NB4 (cell line): ENCODE measurements around the gene CAPN8.

ENCODE experiments used
- POLR2A ChIP-seq: IDR thresholded peaks from 2 replicates; pipeline ENCODE4 v1.6.1; 2011; ENCODE audit warnings: mild to moderate bottlenecking; ENCODE audit not compliant: insufficient read length; ENCODE audit errors: extremely low read depth
- TF ChIP-seq, protein P1 (sequence below): IDR thresholded peaks from one replicate; pipeline ENCODE4 v1.5.1; 2012; ENCODE audit warnings: low read depth, low read length

DNA sequence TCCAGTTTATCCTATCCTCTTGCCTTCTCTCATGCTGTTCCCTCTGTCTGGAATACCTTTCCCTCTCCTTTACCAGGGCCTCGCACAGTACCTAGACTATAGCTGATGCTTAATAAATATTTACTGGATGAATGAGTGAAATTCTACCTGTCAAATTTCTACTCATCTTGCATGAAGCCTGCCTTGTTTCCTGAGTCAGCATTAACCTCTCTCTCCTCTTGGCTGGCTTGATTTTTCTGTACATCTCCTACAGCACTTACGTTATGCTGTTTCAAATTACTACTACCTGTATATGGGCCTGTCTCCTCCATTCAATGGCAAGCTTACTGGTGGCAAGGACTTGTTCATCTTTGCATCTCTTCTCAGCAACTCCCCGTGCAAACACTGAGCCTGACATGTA is 130.8 kb downstream of the CAPN8 start:
- TF ChIP-seq, protein P1, sequence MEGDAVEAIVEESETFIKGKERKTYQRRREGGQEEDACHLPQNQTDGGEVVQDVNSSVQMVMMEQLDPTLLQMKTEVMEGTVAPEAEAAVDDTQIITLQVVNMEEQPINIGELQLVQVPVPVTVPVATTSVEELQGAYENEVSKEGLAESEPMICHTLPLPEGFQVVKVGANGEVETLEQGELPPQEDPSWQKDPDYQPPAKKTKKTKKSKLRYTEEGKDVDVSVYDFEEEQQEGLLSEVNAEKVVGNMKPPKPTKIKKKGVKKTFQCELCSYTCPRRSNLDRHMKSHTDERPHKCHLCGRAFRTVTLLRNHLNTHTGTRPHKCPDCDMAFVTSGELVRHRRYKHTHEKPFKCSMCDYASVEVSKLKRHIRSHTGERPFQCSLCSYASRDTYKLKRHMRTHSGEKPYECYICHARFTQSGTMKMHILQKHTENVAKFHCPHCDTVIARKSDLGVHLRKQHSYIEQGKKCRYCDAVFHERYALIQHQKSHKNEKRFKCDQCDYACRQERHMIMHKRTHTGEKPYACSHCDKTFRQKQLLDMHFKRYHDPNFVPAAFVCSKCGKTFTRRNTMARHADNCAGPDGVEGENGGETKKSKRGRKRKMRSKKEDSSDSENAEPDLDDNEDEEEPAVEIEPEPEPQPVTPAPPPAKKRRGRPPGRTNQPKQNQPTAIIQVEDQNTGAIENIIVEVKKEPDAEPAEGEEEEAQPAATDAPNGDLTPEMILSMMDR, result no peak
- TF ChIP-seq POLR2A, result no peak
